Measurements from ENCODE around the gene KCNE4.

Gene KCNE4

DNA sequence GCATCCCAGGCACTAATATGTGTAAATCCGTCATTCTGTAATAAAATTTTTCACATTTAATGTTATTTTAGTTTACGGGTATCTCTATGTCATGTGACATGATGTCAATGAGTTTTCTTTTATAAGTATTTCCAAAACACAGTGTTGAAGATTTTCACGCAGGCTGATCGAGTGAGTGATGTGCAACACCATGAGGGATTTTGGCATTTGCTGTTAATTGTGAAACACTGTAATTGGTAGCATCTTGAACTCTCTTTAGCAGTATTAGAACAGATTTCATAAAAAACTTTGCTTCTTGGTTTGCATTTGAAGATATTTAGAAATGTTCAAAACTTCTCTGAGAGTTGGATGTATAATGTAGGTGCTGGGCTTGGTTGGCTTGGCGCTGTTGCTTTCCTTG lies 35.5 kb downstream of the KCNE4 start:
- no peak for DNase-seq (ENCODE audit: low spot score)

DNA sequence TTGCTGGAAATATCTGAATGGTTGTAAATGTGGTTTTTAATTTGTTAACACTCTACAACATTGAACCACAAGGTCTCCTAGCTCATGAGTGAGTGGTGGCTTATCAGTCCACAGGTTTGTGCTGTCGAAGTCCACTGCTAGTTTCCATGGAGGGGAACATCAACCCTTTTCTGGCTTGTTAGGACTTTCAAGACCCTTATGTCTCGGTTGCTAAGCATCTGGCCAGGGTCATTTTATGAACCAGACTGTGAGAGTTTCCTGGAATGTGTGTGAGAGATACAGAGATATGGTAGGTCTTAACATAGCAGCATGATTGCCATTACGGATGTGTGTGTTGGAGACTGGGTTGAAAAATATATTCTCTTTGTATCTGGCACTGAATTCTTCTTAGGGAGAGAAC lies 36.9 kb downstream of the KCNE4 start:
- no peak for DNase-seq (ENCODE audit: low spot score)

DNA sequence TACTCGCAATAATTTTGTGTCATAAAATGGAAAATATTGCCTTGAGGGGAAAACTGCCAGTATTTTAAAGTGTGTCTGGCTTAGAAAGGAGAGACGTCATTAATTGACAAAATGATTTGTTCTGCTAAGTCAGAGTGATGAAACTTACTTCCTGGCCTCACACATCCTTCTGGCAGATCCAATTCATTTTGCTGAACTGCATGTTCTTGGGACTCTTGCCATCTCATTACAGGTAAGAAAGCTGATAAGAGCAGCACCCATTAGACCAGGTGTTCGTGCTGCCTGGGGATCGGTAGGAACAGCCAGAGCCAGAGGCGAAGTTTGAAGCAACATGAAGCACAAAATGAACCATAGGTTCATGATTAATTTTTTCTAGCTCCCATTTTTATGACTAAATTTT lies 38.0 kb downstream of the KCNE4 start:
- DNase-seq (ENCODE audit: low spot score) = no peak

DNA sequence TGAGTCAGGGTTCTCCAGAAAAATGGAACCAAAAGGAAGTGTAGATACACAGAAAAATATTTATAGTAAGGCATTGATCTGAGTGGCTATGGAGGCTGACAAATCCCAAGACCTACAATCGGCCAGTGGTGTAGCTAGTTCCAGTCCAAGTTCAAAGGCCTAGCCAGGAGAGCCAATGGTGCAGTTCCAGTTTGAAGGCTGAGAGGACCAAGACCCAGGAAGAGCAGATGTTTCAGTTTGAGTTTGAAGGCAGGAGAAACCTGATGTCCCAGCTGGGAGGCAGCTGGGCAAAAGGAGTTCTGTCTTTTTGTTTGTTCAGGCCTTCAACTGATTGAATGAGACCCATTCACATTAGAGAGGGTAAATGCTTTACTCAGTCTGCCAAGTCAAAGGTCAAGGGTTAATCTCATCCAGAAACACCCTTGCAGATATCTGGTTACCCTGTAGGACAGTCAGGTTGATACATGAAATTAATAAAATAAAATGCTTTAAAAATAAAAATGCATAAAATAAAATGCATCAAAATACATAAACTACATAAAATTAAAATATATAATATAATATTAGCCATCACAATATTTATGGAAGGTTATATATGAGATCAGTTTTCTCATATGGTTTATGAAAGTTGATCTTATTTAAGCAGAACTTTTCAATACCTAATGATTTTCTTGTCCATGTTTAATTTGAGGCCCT lies 38.7 kb downstream of the KCNE4 start:
- no peak for DNase-seq (ENCODE audit: low spot score)

DNA sequence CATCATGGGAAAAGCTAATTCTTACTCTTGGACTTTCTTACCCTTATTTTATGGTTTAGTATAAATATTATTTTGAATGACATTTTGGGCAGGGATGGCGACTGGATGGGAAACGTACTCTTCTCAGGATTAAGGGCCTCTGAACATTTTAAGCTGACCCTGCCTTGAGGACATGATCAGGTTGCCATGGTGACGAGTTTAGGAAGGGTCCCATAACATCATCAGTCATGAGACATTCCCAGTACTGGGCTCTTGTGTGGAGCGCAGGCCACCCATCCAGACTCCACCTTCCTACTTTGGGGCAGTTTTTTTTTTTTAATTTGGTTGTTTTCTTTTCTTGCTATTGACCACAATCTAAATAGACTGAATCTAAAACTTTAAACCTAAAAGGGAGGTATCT lies 40.7 kb downstream of the KCNE4 start:
- no peak for DNase-seq (ENCODE audit: low spot score)

DNA sequence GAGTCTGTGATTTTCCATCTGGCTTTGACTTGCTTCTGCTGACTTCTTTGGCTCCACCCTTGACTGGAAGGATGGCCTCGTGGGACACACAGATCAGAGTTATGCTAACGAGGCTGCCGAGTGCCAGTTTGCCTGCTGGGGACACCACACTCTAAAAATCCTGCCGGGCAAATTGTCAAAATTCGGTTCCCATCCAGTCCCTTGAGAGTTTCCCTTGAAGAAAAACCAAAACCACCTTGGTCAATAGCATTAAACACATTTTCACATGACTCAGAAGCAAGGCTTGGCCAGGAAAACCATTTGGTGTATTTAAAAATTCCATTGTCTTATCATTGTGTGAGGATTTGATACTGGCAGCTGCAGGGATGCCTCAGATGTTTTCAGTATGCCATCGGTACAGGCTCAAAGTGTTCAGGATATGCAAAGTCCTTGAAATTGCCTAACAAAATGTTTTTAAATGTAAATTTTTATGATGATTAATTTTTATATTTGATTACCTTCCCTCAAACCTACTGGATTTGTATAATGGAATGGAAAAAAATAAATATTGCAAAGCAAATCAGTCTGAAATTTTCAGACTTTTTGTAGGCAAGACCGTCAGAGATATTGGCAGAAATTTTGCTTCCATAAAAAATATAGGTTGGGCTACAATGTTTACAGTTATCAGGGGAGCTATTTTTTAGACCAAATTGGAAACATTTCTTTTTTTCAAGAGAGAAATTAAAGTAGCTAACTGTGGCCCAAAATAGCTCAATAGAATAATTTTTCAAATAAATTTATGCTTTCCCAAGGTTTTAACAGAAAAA lies 41.6 kb downstream of the KCNE4 start:
- no peak for DNase-seq (ENCODE audit: low spot score)

DNA sequence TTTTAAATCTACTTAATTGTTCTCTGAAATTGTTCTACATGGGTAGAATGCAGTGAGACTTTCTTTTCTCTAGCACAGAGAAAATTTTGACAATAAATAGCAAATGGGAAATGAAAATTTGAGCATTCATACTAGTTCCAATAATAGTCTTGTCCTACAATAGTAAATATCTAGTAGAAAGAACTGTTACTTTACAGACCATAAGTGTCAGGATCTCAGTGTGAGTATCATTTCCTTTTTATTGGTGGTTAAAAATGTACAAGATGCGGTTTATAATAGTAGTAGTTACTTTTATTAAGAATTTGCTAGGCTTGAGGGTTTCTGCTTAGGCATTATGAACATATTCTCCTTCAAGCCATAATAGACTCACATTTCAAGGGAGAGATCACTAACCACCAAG lies 43.2 kb downstream of the KCNE4 start:
- DNase-seq (ENCODE audit: low spot score) = no peak

DNA sequence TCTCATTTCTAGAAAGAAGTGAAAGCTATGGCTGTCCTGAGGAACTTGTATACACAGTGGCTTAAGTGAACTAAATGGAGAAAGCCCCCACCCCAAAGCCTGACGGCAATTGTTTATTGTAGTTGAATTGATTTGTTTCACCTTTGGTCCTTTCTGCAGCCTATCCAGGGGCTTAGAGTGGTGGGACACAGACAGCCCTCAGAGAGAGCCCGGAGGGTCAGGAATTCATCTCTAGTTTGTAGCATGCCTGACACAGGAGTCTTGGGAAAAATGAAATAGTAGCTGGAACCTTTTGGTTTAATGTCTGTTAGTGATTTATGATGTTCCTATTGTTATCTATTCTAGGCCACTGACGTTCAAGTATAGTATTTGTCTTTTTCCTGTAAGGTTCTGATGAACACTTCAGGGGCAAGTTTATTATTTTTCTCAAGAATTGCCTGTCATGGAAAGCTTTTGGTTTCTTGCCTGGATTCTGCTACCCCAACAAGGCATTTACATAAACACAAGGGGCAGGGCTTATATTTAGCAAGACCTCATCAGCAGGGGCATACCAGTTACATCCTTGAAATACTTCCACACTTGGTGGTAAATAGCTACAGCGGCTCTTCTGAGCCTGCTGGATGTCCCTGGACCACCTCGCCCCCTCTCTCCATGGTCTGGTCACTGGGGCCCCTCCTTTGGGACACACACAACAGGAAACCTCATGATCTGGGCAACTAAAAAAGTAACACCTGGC lies 44.4 kb downstream of the KCNE4 start:
- no peak for DNase-seq (ENCODE audit: low spot score)

DNA sequence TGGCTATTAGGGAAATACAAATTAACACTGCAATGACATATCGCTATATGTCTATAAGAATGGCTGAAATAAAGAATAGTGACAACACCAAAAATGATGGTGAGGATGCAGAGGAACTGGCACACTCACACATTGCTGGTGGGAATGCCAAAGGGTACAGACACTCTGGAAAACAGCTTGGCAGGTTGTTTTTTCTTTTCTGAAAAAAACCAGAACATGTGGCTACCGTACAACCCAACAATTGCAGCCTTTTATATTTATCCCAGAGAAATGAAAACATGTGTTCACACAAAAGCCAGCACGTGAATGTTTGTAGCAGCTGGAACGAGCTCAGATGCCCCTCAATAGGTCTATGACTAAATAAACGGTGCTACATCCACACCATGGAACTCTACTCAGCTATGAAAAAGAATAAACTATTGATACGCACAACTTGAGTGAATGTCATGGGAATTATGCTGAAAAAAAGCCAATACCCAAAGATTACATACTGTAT lies 45.9 kb downstream of the KCNE4 start:
- DNase-seq (ENCODE audit: low spot score) = no peak

DNA sequence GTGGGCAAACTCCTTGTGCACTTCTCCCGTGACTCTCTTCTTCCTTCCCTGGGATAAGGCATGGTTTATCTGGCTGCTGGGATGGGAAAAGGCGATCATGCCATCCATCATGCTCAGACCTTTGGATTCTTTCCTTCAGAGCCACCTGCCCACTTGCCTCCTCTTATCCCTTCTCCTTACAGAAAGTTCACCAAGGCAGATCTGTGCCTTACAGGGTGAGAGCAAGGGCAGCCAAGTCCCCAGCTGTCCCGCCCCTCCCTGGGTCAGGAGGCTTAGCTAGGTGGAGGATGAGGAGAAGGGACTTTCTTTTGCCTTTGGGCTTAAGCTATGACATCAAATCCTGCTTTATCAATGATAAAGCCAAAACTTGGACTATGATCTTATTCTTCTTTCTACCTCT lies 47.6 kb downstream of the KCNE4 start:
- DNase-seq (ENCODE audit: low spot score) = no peak

DNA sequence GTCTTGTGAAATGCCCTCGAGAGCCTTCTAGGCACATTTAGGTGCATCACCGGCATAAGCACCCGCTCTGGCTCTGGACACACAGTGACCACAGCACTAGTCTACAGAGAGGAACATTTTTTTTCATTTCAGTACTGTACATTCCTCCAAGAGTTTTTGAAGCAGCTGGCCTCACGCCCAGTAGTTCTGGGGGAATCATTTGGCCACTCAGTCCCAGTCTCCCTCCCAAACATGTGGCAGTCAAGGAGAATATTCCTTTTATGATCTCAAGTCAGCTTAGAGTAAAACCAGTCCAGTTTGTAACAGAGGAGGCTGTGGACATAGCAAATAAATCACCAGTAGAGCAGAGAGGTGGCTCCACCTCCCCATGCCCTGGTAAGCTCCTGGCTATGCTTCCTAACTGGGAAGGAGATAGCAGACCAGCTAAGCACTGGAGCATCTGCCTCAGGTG lies 48.1 kb downstream of the KCNE4 start:
- DNase-seq (ENCODE audit: low spot score) = no peak

DNA sequence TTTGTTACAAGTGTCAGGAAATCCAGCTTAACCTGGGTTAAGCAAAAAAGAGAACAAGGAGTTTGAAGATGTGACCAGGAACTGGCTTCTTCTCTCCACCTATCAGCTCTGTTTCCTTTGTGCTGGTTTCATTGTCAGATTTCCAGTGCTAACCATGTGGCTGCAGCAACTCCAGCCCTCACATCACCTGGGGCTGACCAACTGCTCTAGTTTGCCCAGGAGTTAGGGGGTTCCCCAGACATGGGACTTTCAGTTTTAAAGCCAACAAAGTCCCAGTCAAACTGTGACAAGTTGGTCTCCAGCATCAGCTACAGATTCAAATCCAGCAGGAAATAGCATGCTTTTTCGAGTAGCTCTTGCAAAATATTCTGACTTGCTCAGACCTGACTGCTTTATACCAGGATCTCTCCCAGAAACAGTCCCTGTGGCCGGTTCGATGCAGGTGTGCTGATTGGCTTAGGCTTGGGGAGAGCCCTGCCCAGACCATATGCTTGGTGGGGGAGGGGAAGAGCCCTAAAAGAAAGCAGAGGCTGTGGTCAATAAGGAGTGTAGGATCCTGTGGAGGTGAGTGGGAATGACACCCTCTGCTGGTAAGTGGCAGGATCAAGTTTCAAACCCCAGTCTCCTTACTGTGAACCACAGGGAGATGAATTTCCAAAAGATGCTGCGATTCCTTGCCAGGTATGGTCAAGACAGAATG lies 49.5 kb downstream of the KCNE4 start:
- no peak for DNase-seq (ENCODE audit: low spot score)

DNA sequence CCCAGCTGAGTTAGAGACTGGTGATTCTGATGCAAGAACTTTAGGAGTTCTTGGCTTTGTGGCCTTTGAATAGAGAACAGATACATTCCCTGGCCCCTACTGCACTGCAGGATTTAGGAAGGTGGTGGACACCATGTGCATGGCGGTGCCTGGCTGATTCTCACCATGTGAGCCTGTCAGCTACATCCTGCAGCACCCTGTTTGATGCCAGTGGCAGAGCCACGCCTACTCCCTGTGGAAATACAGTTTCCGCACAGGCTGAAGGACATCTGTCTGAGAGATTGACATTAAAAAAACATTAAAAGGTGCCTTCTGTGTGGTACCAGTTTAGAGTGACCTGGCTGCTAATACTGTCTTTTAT lies 50.0 kb downstream of the KCNE4 start:
- no peak for DNase-seq (ENCODE audit: low spot score)

DNA sequence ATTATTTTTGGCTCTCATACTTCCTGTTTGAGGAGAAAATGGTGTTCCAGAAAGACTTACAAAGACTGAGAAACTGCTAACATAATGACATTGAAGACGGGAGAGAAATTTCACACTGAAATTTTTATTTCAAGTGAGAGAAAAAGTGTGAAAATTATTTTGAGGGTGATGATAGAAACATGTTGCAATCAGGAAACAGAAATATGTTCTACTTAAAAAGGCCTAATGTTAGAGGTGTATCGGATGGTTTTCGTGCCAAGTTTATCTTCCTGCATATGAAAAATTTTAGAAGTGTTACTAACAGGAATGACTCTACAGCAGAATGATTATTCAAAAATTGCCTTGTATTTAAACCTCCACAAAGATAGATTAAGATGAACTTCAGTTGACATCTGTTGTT lies 50.5 kb downstream of the KCNE4 start:
- DNase-seq (ENCODE audit: low spot score) = no peak

DNA sequence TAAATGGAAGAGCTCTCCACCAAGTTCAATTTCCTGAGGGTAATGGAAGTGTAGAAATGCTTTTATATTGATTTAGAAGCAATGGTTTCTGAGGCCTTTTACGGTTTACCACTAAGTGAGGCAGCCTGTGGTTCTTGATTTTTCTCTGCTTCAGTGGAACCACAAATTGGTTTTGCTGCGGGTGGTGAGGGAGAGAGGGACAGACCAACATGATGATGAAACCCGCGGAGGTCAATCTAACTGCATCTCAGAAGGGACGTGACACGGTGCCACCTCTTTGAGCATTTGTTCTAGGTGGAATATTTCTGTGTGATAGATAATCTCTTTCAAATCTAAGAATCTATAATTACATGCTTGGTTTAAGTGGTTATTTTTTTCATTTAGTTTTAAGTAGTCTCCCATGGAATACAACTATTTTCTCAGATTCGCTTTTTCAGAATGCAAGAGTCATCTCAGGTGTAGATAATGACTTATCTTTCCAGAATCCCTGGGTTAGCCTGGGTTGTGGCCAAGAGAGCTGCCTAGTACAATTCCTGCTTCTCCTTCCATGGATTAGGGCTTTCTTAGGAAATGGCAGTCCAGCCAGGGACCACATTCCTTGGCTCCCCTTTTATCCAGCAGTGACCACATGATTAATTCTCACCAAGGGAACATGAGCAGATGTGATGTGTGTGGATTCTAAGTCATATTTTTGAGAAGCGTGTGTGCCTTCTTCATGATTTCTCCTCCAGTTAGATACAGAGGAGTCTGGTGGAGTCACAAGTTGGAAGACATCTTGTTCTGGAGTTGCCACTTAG lies 52.5 kb downstream of the KCNE4 start:
- DNase-seq (ENCODE audit: low spot score) = no peak
